SK-N-SH (cell line): ENCODE data around the gene HYAL2. TPM values are rescaled to one million over a fixed set of nuclear protein-coding genes. Genes with fewer than 3 reads are reported as not detected.

Experiments used
- CTCF ChIA-PET: fragments of 300-600, 350-600 bp; formaldehyde crosslinking; extraction: SDS; loops from one replicate; lab custom pipeline; 2021; lab: Yijun Ruan, JAX
- POLR2A ChIA-PET: fragments of 350-600 bp; sonication (Branson Sonifier 250); formaldehyde crosslinking; extraction: SDS; loops from one replicate; lab custom pipeline; 2020; ENCODE audit warnings: antibody characterized with exemption, inconsistent platforms; lab: Yijun Ruan, JAX
- DNase-seq: peaks from one replicate; pipeline ENCODE4 v3.0.0; 2012
- H2AFZ ChIP-seq: fragments of 200-600 bp; sonication (generic); 2 replicates; pipeline ENCODE4 v1.8.1; 2016; ENCODE audit warnings: antibody characterized with exemption, mild to moderate bottlenecking, low read depth
- H3F3A ChIP-seq: fragments of 200-600 bp; sonication (generic); replicated peaks from 2 replicates; pipeline ENCODE3; 2016; ENCODE audit warnings: antibody characterized with exemption, mild to moderate bottlenecking; ENCODE audit not compliant: insufficient read depth
- H3K27ac ChIP-seq, 2 experiments: fragments of 200-500 bp in 1 of 2; fragments of 200-600 bp in 1 of 2; sonication (Bioruptor generic) in 1 of 2; sonication (generic), shearing (Covaris generic) in 1 of 2; 2 replicates each; pipeline versions ENCODE4 v1.5.1 to v1.6.1; 2014 to 2016; ENCODE audit warnings: low read depth in 2 of 2, inconsistent platforms in 1 of 2, low read length in 1 of 2, mild to moderate bottlenecking in 1 of 2, mixed read lengths in 1 of 2
- H3K27me3 ChIP-seq: fragments of 200-600 bp; sonication (generic), shearing (Covaris generic); 2 replicates; pipeline ENCODE4 v1.6.1; 2016; ENCODE audit warnings: mixed run types; ENCODE audit not compliant: insufficient read depth
- H3K36me3 ChIP-seq, 2 experiments: fragments of 200-500 bp in 1 of 2; fragments of 200-600 bp in 1 of 2; sonication (Bioruptor generic) in 1 of 2; sonication (generic) in 1 of 2; replicated peaks in 1 of 2; 2 replicates each; pipeline versions ENCODE3 to v1.5.1; 2014 to 2016; ENCODE audit warnings: low read length in 1 of 2, mild to moderate bottlenecking in 1 of 2; ENCODE audit not compliant: insufficient read depth in 2 of 2, control insufficient read depth in 1 of 2
- H3K4me1 ChIP-seq, 2 experiments: fragments of 200-500 bp in 1 of 2; fragments of 200-600 bp in 1 of 2; sonication (Bioruptor generic) in 1 of 2; sonication (generic), shearing (Covaris generic) in 1 of 2; 2 replicates each; pipeline versions ENCODE4 v1.5.1 to v1.6.1; 2014 to 2016; ENCODE audit warnings: low read depth in 1 of 2, low read length in 1 of 2, mixed run types in 1 of 2; ENCODE audit not compliant: insufficient read depth in 2 of 2, control insufficient read depth in 1 of 2
- H3K4me2 ChIP-seq: fragments of 200-600 bp; sonication (generic), shearing (Covaris generic); 2 replicates; pipeline ENCODE4 v1.6.1; 2017; ENCODE audit warnings: mixed run types
- H3K4me3 ChIP-seq, 2 experiments: fragments of 200-500 bp in 1 of 2; fragments of 200-600 bp in 1 of 2; sonication (Bioruptor generic) in 1 of 2; sonication (generic), shearing (Covaris generic) in 1 of 2; 2 replicates each; pipeline versions ENCODE4 v1.5.1 to v1.8.1; 2014 to 2016; ENCODE audit warnings: low read depth in 2 of 2, inconsistent platforms in 1 of 2, low read length in 1 of 2, mild to moderate bottlenecking in 1 of 2, mixed read lengths in 1 of 2, moderate library complexity in 1 of 2
- H3K79me2 ChIP-seq: fragments of 200-600 bp; sonication (generic); 2 replicates; pipeline ENCODE4 v1.8.1; 2017; ENCODE audit warnings: mild to moderate bottlenecking; ENCODE audit not compliant: insufficient read depth
- H3K9ac ChIP-seq: fragments of 200-600 bp; sonication (generic); 2 replicates; pipeline ENCODE4 v1.6.1; 2017; ENCODE audit warnings: mixed run types
- H3K9me2 ChIP-seq: fragments of 200-600 bp; sonication (generic); 2 replicates; pipeline ENCODE4 v1.6.1; 2017; ENCODE audit warnings: mixed run types
- H3K9me3 ChIP-seq: fragments of 200-600 bp; sonication (generic); 2 replicates; pipeline ENCODE4 v1.6.1; 2017; ENCODE audit warnings: mixed run types, mild to moderate bottlenecking, moderate library complexity
- H4K20me1 ChIP-seq: fragments of 200-600 bp; sonication (generic); 2 replicates; pipeline ENCODE4 v1.6.1; 2017; ENCODE audit warnings: mild to moderate bottlenecking, mixed run types; ENCODE audit not compliant: insufficient read depth
- CHD2 ChIP-seq: fragments of 150-350 bp; IDR thresholded peaks from 2 replicates; pipeline ENCODE4 v1.6.1; 2018; ENCODE audit warnings: low read length; ENCODE audit not compliant: partially characterized antibody
- ELF1 ChIP-seq: IDR thresholded peaks from 2 replicates; pipeline ENCODE4 v1.4.0; 2012
- FOSL2 ChIP-seq: IDR thresholded peaks from 2 replicates; pipeline ENCODE4 v1.4.0; 2012; ENCODE audit warnings: low read depth, mild to moderate bottlenecking, moderate library complexity, borderline replicate concordance
- JUND ChIP-seq: IDR thresholded peaks from 2 replicates; pipeline ENCODE4 v1.4.0; 2012
- MAX ChIP-seq: IDR thresholded peaks from 2 replicates; pipeline ENCODE4 v1.4.0; 2012; ENCODE audit warnings: low read depth
- NFIC ChIP-seq: IDR thresholded peaks from 2 replicates; pipeline ENCODE4 v1.4.0; 2012; ENCODE audit warnings: borderline replicate concordance
- PBX3 ChIP-seq: IDR thresholded peaks from 2 replicates; pipeline ENCODE4; 2012
- REST ChIP-seq: IDR thresholded peaks from 2 replicates; pipeline ENCODE4 v1.6.1; 2012; ENCODE audit warnings: mild to moderate bottlenecking, low read depth, low read length, moderate library complexity
- SMC3 ChIP-seq: IDR thresholded peaks from 2 replicates; pipeline ENCODE4 v1.6.1; 2012; ENCODE audit warnings: low read depth, low read length, improper control_type of control experiment
- TCF12 ChIP-seq: IDR thresholded peaks from 2 replicates; pipeline ENCODE4 v1.4.0; 2012
- TEAD4 ChIP-seq: IDR thresholded peaks from 2 replicates; pipeline ENCODE4 v1.4.0; 2012; ENCODE audit warnings: mild to moderate bottlenecking, borderline replicate concordance; ENCODE audit not compliant: insufficient read depth
- YY1 ChIP-seq: IDR thresholded peaks from 2 replicates; pipeline ENCODE4 v1.4.0; 2012; ENCODE audit warnings: low read depth, mild to moderate bottlenecking
- WGBS: methylation state at CpG from one replicate; pipeline ENCODE4 v1.1.6; 2017; ENCODE audit warnings: low lambda C conversion rate; 5-methylcytosine and 5-hydroxymethylcytosine counted together
- polyA plus RNA-seq, 3 experiments: library from polyadenylated mRNA; depleted of rRNA; stranded (reverse); fragments of >200 nt; gene quantifications; 2 replicates each; pipeline ENCODE4 v1.2.3, GENCODE V29; 2012

HYAL2 gene
- polyA plus RNA-seq, 1 of the 3 experiments (the other 2 are of a cell fraction) = 135 TPM

DNA sequence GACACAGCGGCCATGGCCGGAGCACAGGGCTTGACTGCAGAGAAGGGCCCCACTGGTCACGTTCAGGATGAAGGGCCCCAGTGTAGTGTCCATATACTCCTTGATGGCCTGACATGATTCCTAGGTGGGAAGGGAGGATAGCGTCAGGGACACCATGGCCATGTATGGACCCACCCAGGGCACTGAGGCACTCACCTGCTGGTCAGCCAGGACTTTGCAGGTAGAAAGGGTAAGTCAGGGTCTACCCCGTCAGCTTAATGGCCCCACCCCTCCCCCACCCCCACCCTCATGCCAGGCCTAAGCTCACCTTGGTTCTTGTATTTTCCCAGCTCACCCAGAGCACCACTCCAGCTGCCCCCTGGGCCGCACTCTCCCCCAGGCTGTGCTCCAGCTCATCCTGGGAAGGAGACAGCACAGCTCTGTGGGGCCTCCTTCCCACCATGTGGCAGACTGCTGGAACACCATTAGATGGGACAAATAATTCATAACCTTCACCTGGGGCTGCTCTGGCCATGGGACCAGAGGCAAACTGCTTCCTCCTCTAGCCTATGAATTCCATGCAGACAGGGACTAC is 21.8 kb downstream of the HYAL2 start:
- CTCF ChIA-PET = interaction anchor here (1.0 to 7.7 kb wide), 2 partner anchors 19 to 41 kb away, joined by 3 to 45 read pairs; no protein-coding TSS in a partner anchor
- TF ChIP-seq NFIC = no peak
- no peak for TF ChIP-seq YY1
- no peak for TF ChIP-seq TEAD4
- no peak for TF ChIP-seq CHD2
- no peak for TF ChIP-seq TCF12
- no peak for TF ChIP-seq REST
- no peak for TF ChIP-seq JUND
- TF ChIP-seq SMC3 = no peak
- no peak for TF ChIP-seq ELF1
- no peak for TF ChIP-seq FOSL2
- TF ChIP-seq PBX3 = no peak
- no peak for TF ChIP-seq MAX
- TF ChIP-seq, all 33 proteins: peak for 0

More for the DNA sequence above, 21.8 kb downstream of the HYAL2 start:
- Histone ChIP-seq H2AFZ (no peak overlapping the region), H3K79me2 (peaks cover 7% of the 10 kb centered on the region; the same call in 1 of the 2 replicates), H3K9ac (no peak overlapping the region), H3F3A (no peaks in the 10 kb centered on the region), H3K4me1 (peaks cover 10 to 38% of the 10 kb centered on the region in 2 experiments; a peak in 2 of 4 replicates), H3K27me3 (no peaks in the 10 kb centered on the region), H3K4me2 (peak overlapping the region; percentile 86), H4K20me1 (no peaks in the 10 kb centered on the region), H3K9me3 (no peaks in the 10 kb centered on the region), H3K27ac (no peak overlapping the region; a peak in 1 of 4 replicates), H3K4me3 (no peak overlapping the region), H3K9me2 (no peaks in the 10 kb centered on the region), H3K36me3 (peaks cover 0 to 6% of the 10 kb centered on the region in 2 experiments)
- DNase-seq = no peak
- POLR2A ChIA-PET = interaction anchor here (0.7 kb wide), 1 partner anchor 23 kb away, joined by 3 read pairs; no protein-coding TSS in a partner anchor
- 100% methylated on average over 2 of the region's 6 CpGs for WGBS
